BLaER1 (cell line): ENCODE results near the gene TNRC6A.
"Not testable (repeated sequence)": the region's sequence is repeated elsewhere in the genome, so short reads cannot be mapped to it uniquely, and the experiment has no call there.

ENCODE experiments used
- H3K27ac ChIP-seq: shearing (Covaris generic); formaldehyde crosslinking; 2 replicates; pipeline ENCODE4 v1.8.1; 2022
- H3K27me3 ChIP-seq: shearing (Covaris generic); formaldehyde crosslinking; 2 replicates; pipeline ENCODE4 v1.8.1; 2022
- H3K36me3 ChIP-seq: shearing (Covaris generic); formaldehyde crosslinking; 2 replicates; pipeline ENCODE4 v1.8.1; 2022
- H3K4me1 ChIP-seq: shearing (Covaris generic); formaldehyde crosslinking; 2 replicates; pipeline ENCODE4 v1.8.1; 2022
- H3K4me2 ChIP-seq: shearing (Covaris generic); formaldehyde crosslinking; 2 replicates; pipeline ENCODE4 v1.8.1; 2022
- H3K4me3 ChIP-seq: shearing (Covaris generic); formaldehyde crosslinking; 2 replicates; pipeline ENCODE4 v1.8.1; 2022
- H3K9ac ChIP-seq: shearing (Covaris generic); formaldehyde crosslinking; 2 replicates; pipeline ENCODE4 v1.8.1; 2022
- H3K9me3 ChIP-seq: shearing (Covaris generic); formaldehyde crosslinking; 2 replicates; pipeline ENCODE4 v1.8.1; 2022
- H4K20me1 ChIP-seq: shearing (Covaris generic); formaldehyde crosslinking; 2 replicates; pipeline ENCODE4 v1.8.1; 2022
- Cebpa-rat ChIP-seq: shearing (Covaris generic); IDR thresholded peaks from 2 replicates; pipeline ENCODE4 v1.8.1; 2022

TNRC6A gene

GRCh38 chr16:24849641-24850040, 120.2 kb downstream of the TNRC6A start:
- H3K27me3 ChIP-seq = no peaks in the 10 kb centered on the region
- no peak overlapping the region for H3K4me2 ChIP-seq
- no peak for TF ChIP-seq Cebpa-rat
- no peaks in the 10 kb centered on the region for H3K36me3 ChIP-seq
- no peak overlapping the region for H3K27ac ChIP-seq
- no peaks in the 10 kb centered on the region for H4K20me1 ChIP-seq
- no peak overlapping the region for H3K4me3 ChIP-seq
- no peaks in the 10 kb centered on the region for H3K4me1 ChIP-seq
- H3K9ac ChIP-seq = no peak overlapping the region
- no peaks in the 10 kb centered on the region for H3K9me3 ChIP-seq

GRCh38 chr16:24850289-24850938, 121.0 kb downstream of the TNRC6A start:
- Histone ChIP-seq H3K36me3 (no peaks in the 10 kb centered on the region), H3K4me1 (no peaks in the 10 kb centered on the region), H3K9ac (no peak overlapping the region), H4K20me1 (no peaks in the 10 kb centered on the region), H3K27ac (no peak overlapping the region), H3K27me3 (no peaks in the 10 kb centered on the region), H3K4me3 (no peak overlapping the region), H3K9me3 (no peaks in the 10 kb centered on the region), H3K4me2 (no peak overlapping the region)
- no peak for TF ChIP-seq Cebpa-rat

- no peak overlapping the region for H3K4me3 ChIP-seq
- no peak overlapping the region for H3K27ac ChIP-seq
- no peak overlapping the region for H3K4me2 ChIP-seq
- no peaks in the 10 kb centered on the region for H3K9me3 ChIP-seq
- H4K20me1 ChIP-seq = no peaks in the 10 kb centered on the region
- no peak overlapping the region for H3K9ac ChIP-seq
- no peak for TF ChIP-seq Cebpa-rat
- no peaks in the 10 kb centered on the region for H3K36me3 ChIP-seq
- no peaks in the 10 kb centered on the region for H3K4me1 ChIP-seq
- no peaks in the 10 kb centered on the region for H3K27me3 ChIP-seq
These were observed 122.2 kb downstream of the TNRC6A start for GRCh38 chr16:24851700-24852099.

- H3K36me3 ChIP-seq = no peaks in the 10 kb centered on the region
- no peaks in the 10 kb centered on the region for H3K27me3 ChIP-seq
- no peak overlapping the region for H3K4me2 ChIP-seq
- H3K9ac ChIP-seq = no peak overlapping the region
- H3K27ac ChIP-seq = no peak overlapping the region
- no peak for TF ChIP-seq Cebpa-rat
- H3K4me3 ChIP-seq = no peak overlapping the region
- H3K9me3 ChIP-seq = no peaks in the 10 kb centered on the region
- no peaks in the 10 kb centered on the region; the same call in 1 of the 2 replicates for H4K20me1 ChIP-seq
- H3K4me1 ChIP-seq = no peaks in the 10 kb centered on the region
These were observed 122.8 kb downstream of the TNRC6A start for GRCh38 chr16:24852281-24852721.

- Histone ChIP-seq H3K4me2 (no peak overlapping the region), H3K27me3 (no peaks in the 10 kb centered on the region), H3K4me3 (no peak overlapping the region), H3K27ac (no peak overlapping the region), H3K9ac (no peak overlapping the region), H3K9me3 (no peaks in the 10 kb centered on the region), H4K20me1 (no peaks in the 10 kb centered on the region; the same call in 1 of the 2 replicates), H3K36me3 (no peaks in the 10 kb centered on the region), H3K4me1 (no peaks in the 10 kb centered on the region)
- no peak for TF ChIP-seq Cebpa-rat
These were observed 123.8 kb downstream of the TNRC6A start for GRCh38 chr16:24853169-24853824.

GRCh38 chr16:24853830-24854229, 124.4 kb downstream of the TNRC6A start:
- Histone ChIP-seq H4K20me1 (no peaks in the 10 kb centered on the region; the same call in 1 of the 2 replicates), H3K9ac (no peak overlapping the region), H3K4me3 (no peak overlapping the region), H3K36me3 (no peaks in the 10 kb centered on the region), H3K27me3 (no peaks in the 10 kb centered on the region), H3K4me2 (no peak overlapping the region), H3K4me1 (no peaks in the 10 kb centered on the region), H3K9me3 (no peaks in the 10 kb centered on the region), H3K27ac (no peak overlapping the region)
- TF ChIP-seq Cebpa-rat = no peak

- Histone ChIP-seq H3K36me3 (no peaks in the 10 kb centered on the region), H3K27ac (no peak overlapping the region), H3K4me3 (no peak overlapping the region), H3K9me3 (no peaks in the 10 kb centered on the region), H3K27me3 (no peaks in the 10 kb centered on the region), H3K4me1 (no peaks in the 10 kb centered on the region), H4K20me1 (no peaks in the 10 kb centered on the region; the same call in 1 of the 2 replicates), H3K9ac (no peak overlapping the region), H3K4me2 (no peak overlapping the region)
- TF ChIP-seq Cebpa-rat = no peak
These were observed 125.2 kb downstream of the TNRC6A start for GRCh38 chr16:24854607-24855171.

- H3K9ac ChIP-seq = no peak overlapping the region
- no peaks in the 10 kb centered on the region; the same call in 1 of the 2 replicates for H4K20me1 ChIP-seq
- H3K4me1 ChIP-seq = no peaks in the 10 kb centered on the region
- H3K27me3 ChIP-seq = no peaks in the 10 kb centered on the region
- H3K4me2 ChIP-seq = no peak overlapping the region
- no peak overlapping the region for H3K27ac ChIP-seq
- no peak for TF ChIP-seq Cebpa-rat
- H3K36me3 ChIP-seq = no peaks in the 10 kb centered on the region
- no peak overlapping the region for H3K4me3 ChIP-seq
- no peaks in the 10 kb centered on the region for H3K9me3 ChIP-seq
These were observed 126.2 kb downstream of the TNRC6A start for GRCh38 chr16:24855678-24856077.

- not testable (repeated sequence) for H3K9me3 ChIP-seq, H3K9ac ChIP-seq, H3K4me2 ChIP-seq, H3K27ac ChIP-seq, H3K4me3 ChIP-seq, H3K4me1 ChIP-seq, H4K20me1 ChIP-seq, H3K27me3 ChIP-seq, H3K36me3 ChIP-seq
These were observed 127.4 kb downstream of the TNRC6A start for GRCh38 chr16:24856871-24857270.

GRCh38 chr16:24858219-24859041, 129.0 kb downstream of the TNRC6A start:
- no peaks in the 10 kb centered on the region for H3K36me3 ChIP-seq
- no peaks in the 10 kb centered on the region for H3K27me3 ChIP-seq
- H3K4me2 ChIP-seq = no peak overlapping the region
- H3K27ac ChIP-seq = no peak overlapping the region
- no peak overlapping the region for H3K4me3 ChIP-seq
- H3K4me1 ChIP-seq = no peaks in the 10 kb centered on the region
- no peaks in the 10 kb centered on the region; the same call in 1 of the 2 replicates for H4K20me1 ChIP-seq
- TF ChIP-seq Cebpa-rat = no peak
- no peaks in the 10 kb centered on the region for H3K9me3 ChIP-seq
- no peak overlapping the region for H3K9ac ChIP-seq
